ENCODE measurements around the gene BATF2.

BATF2 gene

GRCh38 chr11:64963072-64963631 is 33.6 kb downstream of the BATF2 start:
- no peak for DNase-seq (ENCODE audit: low spot score)

GRCh38 chr11:64960719-64961118 is 36.1 kb downstream of the BATF2 start:
- DNase-seq (ENCODE audit: low spot score), result no peak

- no peak for DNase-seq (ENCODE audit: low spot score)
These were observed 37.3 kb downstream of the BATF2 start for GRCh38 chr11:64959498-64959897.

DNA sequence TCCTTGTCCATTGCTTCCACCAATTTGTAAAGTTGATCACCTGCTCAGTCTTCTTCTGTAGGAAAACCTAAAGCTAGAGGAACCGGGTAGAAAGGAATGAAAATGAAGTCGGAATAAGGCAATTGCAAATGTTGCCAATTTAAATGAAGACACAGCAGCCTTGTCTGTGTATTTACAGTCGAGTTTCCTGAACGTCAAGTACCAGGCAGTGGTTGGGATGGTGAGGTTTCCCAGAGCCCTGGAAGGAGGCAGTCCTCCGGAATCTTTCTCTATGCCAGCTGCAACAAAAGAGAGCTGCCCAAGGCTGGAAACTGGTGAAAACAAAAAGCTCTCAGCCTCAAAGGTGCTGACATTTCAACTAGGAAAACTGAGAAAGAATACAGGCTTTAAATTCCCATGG is 42.6 kb downstream of the BATF2 start:
- no peak for DNase-seq (ENCODE audit: low spot score)

DNA sequence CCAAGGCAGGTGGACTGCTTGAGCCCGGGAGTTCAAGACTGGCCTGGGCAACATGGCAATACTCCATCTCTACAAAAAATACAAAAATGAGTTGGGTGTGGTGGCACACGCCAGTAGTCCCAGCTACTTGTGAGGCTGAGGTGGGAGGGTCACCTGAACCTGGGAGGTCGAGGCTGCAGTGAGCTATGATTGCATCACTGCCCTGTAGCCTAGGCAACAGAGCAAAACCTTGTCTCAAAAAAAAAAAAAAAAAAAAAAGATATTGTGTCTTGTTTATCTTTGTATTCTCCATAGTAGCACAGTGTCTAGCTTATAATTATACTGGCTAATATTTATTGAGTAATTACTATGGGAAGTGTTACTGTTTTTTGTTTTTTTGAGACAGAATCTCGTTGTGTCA is 45.2 kb downstream of the BATF2 start:
- no peak for DNase-seq (ENCODE audit: low spot score)

DNA sequence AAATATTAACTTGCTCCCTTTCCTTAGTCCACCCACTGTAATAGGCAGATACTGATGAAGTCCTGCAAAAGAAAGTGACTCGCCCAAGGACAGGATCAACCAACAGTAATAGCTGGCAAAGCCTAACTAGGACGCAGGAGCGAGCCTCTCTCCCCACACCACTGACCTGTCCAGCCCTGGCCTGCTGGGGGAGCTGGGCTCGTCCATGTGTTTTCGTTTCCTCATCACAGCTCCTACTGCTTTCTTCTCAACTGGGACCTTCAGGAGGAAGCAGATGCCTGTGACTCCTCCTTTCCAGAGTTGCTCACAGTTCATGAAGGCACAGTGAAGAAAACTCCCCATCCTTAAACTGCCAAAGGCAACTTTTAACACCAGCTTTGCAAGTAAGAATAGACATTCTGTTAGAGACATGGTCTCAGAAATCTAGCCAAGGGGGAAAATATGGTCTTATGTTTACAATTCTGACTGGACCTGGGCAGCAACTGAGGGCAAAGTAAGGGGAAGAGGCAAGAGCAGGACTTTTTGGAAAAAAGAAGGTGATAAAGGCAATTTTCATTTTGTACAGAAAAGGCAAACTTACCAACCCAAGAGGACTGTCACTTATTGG is 49.5 kb downstream of the BATF2 start:
- DNase-seq (ENCODE audit: low spot score), result no peak

Measured in RKO (cell line).